Measurements from ENCODE around the gene HPS1. TPM values are rescaled to one million over a fixed set of nuclear protein-coding genes. Genes with fewer than 3 reads are reported as not detected.
A peak's percentile ranks its signal among the peaks of the same experiment; 100 is the strongest.

HPS1 gene
- total and polyA plus RNA-seq, 2 of the 8 experiments (the other 6 are each of a cell fraction or from before 2014, with no cell fraction given) = 38.7 to 61.7 TPM

DNA sequence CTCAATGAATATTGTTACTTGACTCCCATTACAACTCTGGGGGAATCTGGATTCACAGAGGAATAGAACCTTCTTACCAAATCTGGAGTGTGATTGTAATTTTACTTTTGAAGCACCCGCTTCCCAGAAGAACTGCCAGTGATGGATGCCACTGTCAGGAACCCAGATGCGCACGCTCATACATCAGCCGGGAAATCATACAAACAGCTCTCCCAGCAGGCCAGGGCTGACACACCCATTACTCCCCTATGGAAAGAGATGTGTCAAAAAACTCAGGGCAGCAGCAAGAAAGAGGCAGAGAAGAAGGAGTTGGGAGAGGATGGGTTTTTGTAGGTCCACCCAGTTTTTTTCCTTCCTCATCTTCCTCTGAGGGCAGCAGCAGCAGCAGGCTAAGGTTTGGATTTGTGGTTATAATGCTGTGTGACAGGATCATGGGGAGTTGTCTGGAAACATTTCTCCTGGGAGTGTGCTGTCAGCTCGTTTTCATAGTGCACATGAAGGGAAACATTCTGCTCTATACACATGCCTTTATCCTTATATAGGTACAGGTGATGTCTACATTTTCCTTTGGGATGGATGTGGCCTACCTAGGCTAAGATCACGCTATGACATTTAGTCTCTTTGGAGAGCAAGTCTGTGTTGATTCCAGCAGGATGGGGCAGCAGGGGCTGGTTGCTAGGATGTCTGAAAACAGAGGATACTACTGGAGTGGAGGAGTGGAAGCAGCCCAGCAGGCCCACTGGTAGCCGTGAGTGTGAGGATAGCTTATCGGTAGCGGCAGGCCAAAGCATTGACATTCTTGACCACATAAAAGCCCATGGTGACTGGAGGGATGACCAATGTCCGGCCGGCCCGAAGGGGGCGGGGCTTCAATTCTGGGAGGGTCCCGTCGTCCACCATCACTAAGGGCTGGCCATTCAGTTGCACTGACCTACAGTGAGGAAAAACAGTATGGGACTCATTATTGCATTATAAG is 12.4 kb upstream of the HPS1 start:
- no peak overlapping the region for H3K27ac ChIP-seq (ENCODE audit: low read depth, low read length)
- no peaks in the 10 kb centered on the region for H3K79me1 ChIP-seq (ENCODE audit: low read depth, low read length)
- H3K36me3 ChIP-seq (ENCODE audit: control insufficient read depth in 2 of 4, insufficient read depth in 4 of 4, low read length in 3 of 4) = no peaks in the 10 kb centered on the region
- no peak overlapping the region for H4K5ac ChIP-seq (ENCODE audit: insufficient read length, low read depth, low read length)
- TF ChIP-seq CTBP2 (IDR thresholded peaks at IDR 0.05; ENCODE audit: borderline replicate concordance, insufficient read depth, insufficient read length, low read length) (no peak), CBX5 (IDR thresholded peaks at IDR 0.05; ENCODE audit: low read depth, low read length) (no peak), NRF1 (IDR thresholded peaks at IDR 0.05; ENCODE audit: low read depth, low read length) (no peak), RAD21 (IDR thresholded peaks at IDR 0.05 in 1 of 2, conservative IDR thresholded peaks at IDR 0.05 in 1 of 2; ENCODE audit: low read depth in 2 of 2, low read length in 2 of 2) (no peak), RXRA (IDR thresholded peaks at IDR 0.05; ENCODE audit: insufficient read depth, low read depth, low read length) (no peak), POU5F1 (IDR thresholded peaks at IDR 0.05; ENCODE audit: low read depth, low read length) (no peak), SUZ12 (IDR thresholded peaks at IDR 0.05; ENCODE audit: low read length) (no peak)
- no peaks in the 10 kb centered on the region for H3K9me3 ChIP-seq (ENCODE audit: insufficient read depth in 2 of 2, low read depth in 1 of 2, low read length in 1 of 2)
- H3K27me3 ChIP-seq (replicated peaks in 1 of 4; ENCODE audit: control insufficient read depth in 3 of 4, extremely low read depth in 1 of 4, insufficient read depth in 3 of 4, low read length in 3 of 4) = no peaks in the 10 kb centered on the region
- no peaks in the 10 kb centered on the region for H4K20me1 ChIP-seq (replicated peaks in 1 of 2; ENCODE audit: control insufficient read depth in 1 of 2, insufficient read depth in 2 of 2, low read length in 2 of 2)
- H3K4me2 ChIP-seq (ENCODE audit: insufficient read depth in 1 of 2, low read depth in 2 of 2, low read length in 2 of 2) = no peak overlapping the region
- H3K4me1 ChIP-seq (replicated peaks in 1 of 4; ENCODE audit: control insufficient read depth in 3 of 4, insufficient read depth in 4 of 4, low read length in 3 of 4) = peaks cover 5 to 14% (median 11%) of the 10 kb centered on the region in 4 experiments
- H2BK20ac ChIP-seq (ENCODE audit: low read length) = peak overlapping the region; percentile 9; the same call in 1 of the 2 replicates
- H3K56ac ChIP-seq (replicated peaks; ENCODE audit: insufficient read length, low read depth, low read length) = no peak overlapping the region
- H4K91ac ChIP-seq (replicated peaks; ENCODE audit: insufficient read length, low read length) = peak overlapping the region; percentile 32
- H3K4me3 ChIP-seq (ENCODE audit: extremely low read depth in 1 of 4, insufficient read depth in 2 of 4, low read depth in 3 of 4, low read length in 4 of 4) = no peak overlapping the region
- no peaks in the 10 kb centered on the region; the same call in 1 of the 2 replicates for H3K23me2 ChIP-seq (ENCODE audit: low read depth, low read length)
- H4K8ac ChIP-seq (ENCODE audit: extremely low read depth, insufficient read depth, low read length) = no peak overlapping the region
- no peak overlapping the region for H3K23ac ChIP-seq (ENCODE audit: insufficient read length)
- H3K79me2 ChIP-seq (ENCODE audit: control insufficient read depth in 1 of 2, insufficient read depth in 2 of 2, low read length in 2 of 2) = no peaks in the 10 kb centered on the region
- H2BK5ac ChIP-seq (ENCODE audit: low read depth, low read length) = no peak overlapping the region
- no peak overlapping the region for H3K9ac ChIP-seq (replicated peaks in 1 of 4; ENCODE audit: extremely low read depth in 1 of 4, low read depth in 3 of 4, low read length in 3 of 4)
- no peak overlapping the region for H3K18ac ChIP-seq (ENCODE audit: extremely low read depth, low read length)
- H2AFZ ChIP-seq (ENCODE audit: low read length) = no peak overlapping the region
- FAIRE-seq (no peak), DNase-seq (ENCODE audit: low read depth in 1 of 2, low spot score in 2 of 2) (no peak)
- no peak overlapping the region for H3K4ac ChIP-seq (replicated peaks; ENCODE audit: insufficient read length, low read depth, low read length)
- H2BK12ac ChIP-seq (ENCODE audit: low read depth, low read length) = no peak overlapping the region
- POLR2A ChIA-PET (ENCODE audit: partially characterized antibody) = interaction anchor here (1.1 kb wide), 1 partner anchor 13 kb away, joined by 3 read pairs; no protein-coding TSS in a partner anchor
- H2BK15ac ChIP-seq (ENCODE audit: low read length) = no peak overlapping the region
- no peak overlapping the region for H3K14ac ChIP-seq (ENCODE audit: insufficient read length)
- H2AK5ac ChIP-seq (ENCODE audit: low read depth, low read length) = no peak overlapping the region
- CTCF ChIA-PET (ENCODE audit: partially characterized antibody) = interaction anchor here (1.2 to 1.5 kb wide), 3 partner anchors 33 to 289 kb away, joined by 3 to 7 read pairs (median 4); no protein-coding TSS in a partner anchor
- H2BK120ac ChIP-seq (replicated peaks; ENCODE audit: low read depth, low read length) = no peak overlapping the region
- WGBS, 2 experiments (ENCODE audit: extremely low coverage in 1 of 2, insufficient coverage in 1 of 2, insufficient read length in 1 of 2, insufficient replicate concordance in 2 of 2, low coverage in 1 of 2, low lambda C conversion rate in 2 of 2, missing lambda C conversion rate in 1 of 2) = 90% methylated on average over 15 of the region's 15 CpGs; no CpG with 5 or more reads in 1 of the 2 experiments

Measured in H1 (cell line).